ENCODE results near the gene DQX1. TPM values are rescaled to one million over a fixed set of nuclear protein-coding genes. Genes with fewer than 3 reads are reported as not detected.
A peak's percentile ranks its signal among the peaks of the same experiment; 100 is the strongest.

DQX1 gene
- total RNA-seq, 1 donor from 2014 or later, result 0.43 TPM

GRCh38 chr2:74553892-74554819 is 28.1 kb upstream of the DQX1 start, which contains the start of the genes DOK1 and LOXL3:
TSS of gene DOK1 (plus strand) at chr2:74554720. CDS start at chr2:74554755, 35 bp downstream.
TSS of gene LOXL3 (minus strand) at chr2:74553942. CDS start at chr2:74552634, 1,308 bp downstream.
- DNase-seq (ENCODE audit: low spot score), result peak; percentile 87

GRCh38 chr2:74552914-74553811 is 27.1 kb upstream of the DQX1 start:
- DNase-seq (ENCODE audit: low spot score), result no peak

GRCh38 chr2:74551942-74552913 is 26.2 kb upstream of the DQX1 start:
- DNase-seq (ENCODE audit: low spot score), result no peak

- no peak for DNase-seq (ENCODE audit: low spot score)
These were observed 25.5 kb upstream of the DQX1 start for GRCh38 chr2:74551530-74551929.

GRCh38 chr2:74550231-74550630 is 24.2 kb upstream of the DQX1 start:
- DNase-seq (ENCODE audit: low spot score), result no peak

- DNase-seq (ENCODE audit: low spot score), result peak; percentile 37
These were observed 23.1 kb upstream of the DQX1 start for GRCh38 chr2:74548900-74549826.

- DNase-seq (ENCODE audit: low spot score), result no peak
These were observed 22.4 kb upstream of the DQX1 start for GRCh38 chr2:74548285-74548899.

- no peak for DNase-seq (ENCODE audit: low spot score)
These were observed 20.0 kb upstream of the DQX1 start for GRCh38 chr2:74546004-74546403.

- DNase-seq (ENCODE audit: low spot score), result no peak
These were observed 18.6 kb upstream of the DQX1 start for GRCh38 chr2:74544634-74545033.

- DNase-seq (ENCODE audit: low spot score), result no peak
These were observed 16.9 kb upstream of the DQX1 start for GRCh38 chr2:74542978-74543377.

GRCh38 chr2:74540291-74540690 is 14.3 kb upstream of the DQX1 start:
- no peak for DNase-seq (ENCODE audit: low spot score)

GRCh38 chr2:74538881-74539339 is 12.9 kb upstream of the DQX1 start:
- DNase-seq (ENCODE audit: low spot score), result no peak

GRCh38 chr2:74537140-74537539 is 11.1 kb upstream of the DQX1 start:
- DNase-seq (ENCODE audit: low spot score), result no peak

GRCh38 chr2:74536166-74536950 is 10.3 kb upstream of the DQX1 start:
- no peak for DNase-seq (ENCODE audit: low spot score)

- no peak for DNase-seq (ENCODE audit: low spot score)
These were observed 9.5 kb upstream of the DQX1 start for GRCh38 chr2:74535440-74535965.

GRCh38 chr2:74534411-74534810 is 8.4 kb upstream of the DQX1 start:
- no peak for DNase-seq (ENCODE audit: low spot score)

GRCh38 chr2:74533464-74533863 is 7.4 kb upstream of the DQX1 start:
- DNase-seq (ENCODE audit: low spot score), result no peak

- no peak for DNase-seq (ENCODE audit: low spot score)
These were observed 6.2 kb upstream of the DQX1 start for GRCh38 chr2:74532222-74532621.
